Stimulated activated CD4-positive, alpha-beta T cell treated with anti-CD3 and anti-CD28 coated beads, Interleukin-15, amount 100 ng/mL, for 24 hours (primary cell): ENCODE results near the gene AIRE.

ENCODE experiments used
- DNase-seq: peaks from one replicate; pipeline ENCODE4 v3.0.0-alpha.2; 2020

Gene AIRE

GRCh38 chr21:44306936-44307704 lies 21.4 kb downstream of the AIRE start:
- no peak for DNase-seq

- no peak for DNase-seq
Observed at GRCh38 chr21:44310628-44311507, 25.2 kb downstream of the AIRE start.

- no peak for DNase-seq
Observed at GRCh38 chr21:44312089-44312488, 26.4 kb downstream of the AIRE start.

GRCh38 chr21:44312716-44313115 lies 27.0 kb downstream of the AIRE start:
- no peak for DNase-seq

- no peak for DNase-seq
Observed at GRCh38 chr21:44313451-44313850, 27.8 kb downstream of the AIRE start.

- DNase-seq: no peak
Observed at GRCh38 chr21:44314128-44314527, 28.5 kb downstream of the AIRE start.

GRCh38 chr21:44314561-44314960 lies 28.9 kb downstream of the AIRE start:
- DNase-seq: no peak

- no peak for DNase-seq
Observed at GRCh38 chr21:44315691-44316203, 30.1 kb downstream of the AIRE start.

GRCh38 chr21:44316277-44316900 lies 30.7 kb downstream of the AIRE start:
- no peak for DNase-seq

- no peak for DNase-seq
Observed at GRCh38 chr21:44317241-44317782, 31.6 kb downstream of the AIRE start.

- DNase-seq: no peak
Observed at GRCh38 chr21:44317871-44318270, 32.2 kb downstream of the AIRE start.

- DNase-seq: no peak
Observed at GRCh38 chr21:44318489-44319285, 33.0 kb downstream of the AIRE start.

- DNase-seq: no peak
Observed at GRCh38 chr21:44319407-44320065, 33.9 kb downstream of the AIRE start.

- no peak for DNase-seq
Observed at GRCh38 chr21:44320847-44321246, 35.2 kb downstream of the AIRE start.

- DNase-seq: no peak
Observed at GRCh38 chr21:44321846-44322450, 36.3 kb downstream of the AIRE start.

- no peak for DNase-seq
Observed at GRCh38 chr21:44322621-44323325, 37.1 kb downstream of the AIRE start.

GRCh38 chr21:44323591-44323990 lies 37.9 kb downstream of the AIRE start:
- no peak for DNase-seq

GRCh38 chr21:44324106-44324853 lies 38.6 kb downstream of the AIRE start:
- no peak for DNase-seq

GRCh38 chr21:44324854-44325107 lies 39.1 kb downstream of the AIRE start:
- no peak for DNase-seq
